Effector CD8-positive, alpha-beta T cell (primary cell): ENCODE data around the gene FITM1.

Experiments
- DNase-seq: peaks from one replicate; lab custom pipeline; 2025; lab: John Stamatoyannopoulos, UW

Gene FITM1

DNA sequence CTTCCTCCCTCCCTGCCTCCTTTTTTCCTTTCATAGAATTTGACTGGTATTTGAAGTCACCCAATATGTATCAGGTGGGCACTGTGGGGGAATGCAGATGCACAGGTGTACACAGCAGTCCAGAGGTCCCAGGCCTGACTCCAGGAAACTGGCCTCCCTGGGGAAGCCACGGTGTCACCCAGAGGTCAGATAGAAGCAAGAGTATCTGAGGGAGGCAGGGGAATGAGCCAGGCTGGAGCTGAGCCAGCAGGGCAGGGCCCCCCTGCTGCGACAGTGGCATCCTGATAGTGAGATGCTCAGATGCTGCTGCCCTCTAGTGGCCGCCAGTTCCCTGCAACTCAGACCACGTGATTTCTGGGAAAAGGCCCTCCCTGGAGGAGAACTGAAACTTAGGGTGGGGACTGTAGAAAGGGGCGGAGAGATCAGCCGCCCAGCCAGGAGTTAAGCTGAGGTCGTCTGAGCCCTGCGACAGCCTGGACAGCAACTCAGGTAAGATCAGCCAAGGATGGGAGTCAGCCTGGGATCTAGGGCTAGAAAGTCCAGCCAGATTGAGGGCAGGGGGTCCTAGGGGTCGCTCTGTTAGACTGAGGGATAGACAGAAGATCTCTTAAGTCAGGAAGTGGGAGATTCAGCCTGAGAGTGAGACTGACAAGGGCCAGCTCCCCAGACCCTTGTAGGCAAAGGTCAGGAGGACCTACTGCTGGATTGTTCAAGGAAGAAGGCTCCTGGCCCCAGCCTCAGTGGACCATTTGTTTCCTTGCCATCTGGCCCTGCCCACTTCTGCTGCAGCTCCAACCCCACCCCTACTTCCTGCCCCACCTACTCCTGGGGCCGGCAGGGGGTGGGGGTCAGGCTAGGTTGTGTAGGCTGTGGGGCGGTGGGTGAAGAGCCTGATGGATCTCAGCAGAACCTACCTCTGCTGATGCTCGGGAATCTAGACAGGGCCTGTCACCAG, 30.7 kb downstream of the FITM1 start, which contains the start of gene IRF9:
Gene IRF9, plus strand, starts transcription at position 416 of the 955 bp plus-strand sequence. CDS start 880 bp downstream, outside the sequence.
- DNase-seq: peak; percentile 97

DNA sequence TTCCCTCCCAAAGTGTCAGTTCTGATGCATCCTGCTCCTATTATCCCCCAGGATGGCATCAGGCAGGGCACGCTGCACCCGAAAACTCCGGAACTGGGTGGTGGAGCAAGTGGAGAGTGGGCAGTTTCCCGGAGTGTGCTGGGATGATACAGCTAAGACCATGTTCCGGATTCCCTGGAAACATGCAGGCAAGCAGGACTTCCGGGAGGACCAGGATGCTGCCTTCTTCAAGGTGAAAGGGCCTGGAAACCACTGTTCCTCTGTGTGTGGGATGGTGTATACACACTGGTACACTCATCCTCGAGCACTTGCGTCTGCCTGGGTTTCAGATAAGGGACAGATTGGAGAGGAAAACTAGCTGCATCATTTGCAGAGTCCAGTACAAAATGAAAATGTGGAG, 31.6 kb downstream of the FITM1 start:
- DNase-seq: no peak

DNA sequence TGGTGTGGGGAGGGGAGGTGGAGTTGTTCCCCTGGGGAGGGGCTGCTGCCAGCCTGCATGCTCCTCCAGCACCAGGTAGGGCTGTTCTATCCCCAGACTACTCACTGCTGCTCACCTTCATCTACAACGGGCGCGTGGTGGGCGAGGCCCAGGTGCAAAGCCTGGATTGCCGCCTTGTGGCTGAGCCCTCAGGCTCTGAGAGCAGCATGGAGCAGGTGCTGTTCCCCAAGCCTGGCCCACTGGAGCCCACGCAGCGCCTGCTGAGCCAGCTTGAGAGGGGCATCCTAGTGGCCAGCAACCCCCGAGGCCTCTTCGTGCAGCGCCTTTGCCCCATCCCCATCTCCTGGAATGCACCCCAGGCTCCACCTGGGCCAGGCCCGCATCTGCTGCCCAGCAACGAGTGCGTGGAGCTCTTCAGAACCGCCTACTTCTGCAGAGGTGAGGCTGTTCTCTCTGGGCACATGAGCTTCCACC, 34.1 kb downstream of the FITM1 start:
- no peak for DNase-seq

DNA sequence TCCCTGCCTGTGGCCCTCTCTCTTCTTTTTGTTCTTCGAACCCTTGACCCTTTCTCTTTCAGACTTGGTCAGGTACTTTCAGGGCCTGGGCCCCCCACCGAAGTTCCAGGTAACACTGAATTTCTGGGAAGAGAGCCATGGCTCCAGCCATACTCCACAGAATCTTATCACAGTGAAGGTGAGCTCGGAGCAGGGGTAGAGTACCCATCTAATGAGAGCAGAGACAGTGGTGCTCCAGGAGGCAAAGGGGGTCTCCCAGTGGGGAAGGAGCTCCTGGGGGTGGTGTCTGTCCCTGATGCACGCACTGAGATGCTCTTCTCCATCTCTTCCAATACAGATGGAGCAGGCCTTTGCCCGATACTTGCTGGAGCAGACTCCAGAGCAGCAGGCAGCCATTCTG, 35.3 kb downstream of the FITM1 start:
- no peak for DNase-seq

DNA sequence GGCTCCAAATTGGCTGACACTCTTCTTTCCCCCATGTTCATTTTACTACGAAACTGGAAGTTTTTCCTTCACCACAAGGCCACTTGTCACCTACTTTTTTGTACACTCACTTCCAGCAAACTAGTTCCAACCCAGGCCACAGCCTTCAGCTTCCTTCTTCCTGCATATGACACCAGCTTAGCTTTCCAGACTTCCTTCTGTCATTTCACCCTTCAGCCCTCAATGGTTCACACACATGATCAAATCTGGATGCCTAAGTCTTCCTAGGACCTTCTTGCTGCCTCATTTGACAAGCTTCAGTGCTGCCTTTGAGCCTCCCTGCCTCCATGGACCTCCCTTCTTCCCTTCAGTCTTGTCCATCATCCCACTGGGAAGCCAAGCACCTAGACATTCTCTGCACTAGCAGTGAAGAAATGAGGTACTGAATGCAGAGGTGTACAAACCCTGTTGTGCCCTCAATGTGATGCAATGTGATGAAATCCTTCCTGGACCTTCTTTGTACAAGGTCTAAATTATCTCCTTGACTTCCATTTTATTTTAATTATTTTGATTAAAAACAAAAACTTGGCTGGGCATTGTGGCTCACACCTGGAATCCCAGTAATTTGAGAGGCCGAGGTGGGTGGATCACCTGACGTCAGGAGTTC, 37.1 kb downstream of the FITM1 start:
- no peak for DNase-seq

DNA sequence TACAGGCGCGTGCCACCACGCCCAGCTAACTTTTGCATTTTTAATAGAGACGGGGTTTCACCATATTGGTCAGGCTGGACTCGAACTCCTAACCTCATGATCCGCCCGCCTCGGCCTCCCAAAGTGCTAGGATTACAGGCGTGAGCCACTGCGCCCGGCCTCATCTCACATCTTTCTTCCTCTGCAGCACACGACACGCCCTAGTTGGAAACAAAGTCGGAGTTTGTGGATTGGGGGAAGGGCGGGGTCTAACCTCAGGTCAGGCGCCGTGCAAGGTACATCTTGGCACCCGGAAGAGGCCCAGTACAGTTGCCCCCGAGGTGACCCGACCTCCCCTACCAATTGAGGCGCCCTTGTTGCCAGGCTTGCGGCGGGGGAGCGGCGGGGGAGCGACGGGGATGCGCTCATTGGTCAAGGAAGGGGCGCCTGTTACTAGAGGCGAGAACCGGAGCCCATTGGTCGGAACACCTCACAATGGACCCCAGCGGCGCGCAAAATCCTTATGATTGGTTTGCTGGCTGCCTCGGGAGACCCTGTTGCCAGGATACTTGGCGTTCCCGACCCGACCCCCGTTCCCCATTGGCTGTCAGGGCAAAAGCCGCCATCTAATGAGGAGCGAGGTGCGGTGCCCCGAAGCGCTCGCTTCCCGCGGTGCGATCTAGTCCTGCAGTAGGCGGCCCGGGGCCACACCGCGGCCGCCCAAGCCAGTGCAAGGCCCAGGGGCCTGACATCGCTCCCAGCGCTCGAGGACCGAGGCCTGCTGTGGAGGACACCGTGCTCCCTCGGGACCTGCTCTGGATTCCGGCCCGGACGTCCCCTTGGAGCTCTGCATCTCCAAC, 41.2 kb downstream of the FITM1 start, which contains the start of gene REC8:
Gene REC8, plus strand, starts transcription at position 659 of the 839 bp plus-strand sequence. CDS start 473 bp downstream, outside the sequence.
- peak; percentile 77 for DNase-seq

DNA sequence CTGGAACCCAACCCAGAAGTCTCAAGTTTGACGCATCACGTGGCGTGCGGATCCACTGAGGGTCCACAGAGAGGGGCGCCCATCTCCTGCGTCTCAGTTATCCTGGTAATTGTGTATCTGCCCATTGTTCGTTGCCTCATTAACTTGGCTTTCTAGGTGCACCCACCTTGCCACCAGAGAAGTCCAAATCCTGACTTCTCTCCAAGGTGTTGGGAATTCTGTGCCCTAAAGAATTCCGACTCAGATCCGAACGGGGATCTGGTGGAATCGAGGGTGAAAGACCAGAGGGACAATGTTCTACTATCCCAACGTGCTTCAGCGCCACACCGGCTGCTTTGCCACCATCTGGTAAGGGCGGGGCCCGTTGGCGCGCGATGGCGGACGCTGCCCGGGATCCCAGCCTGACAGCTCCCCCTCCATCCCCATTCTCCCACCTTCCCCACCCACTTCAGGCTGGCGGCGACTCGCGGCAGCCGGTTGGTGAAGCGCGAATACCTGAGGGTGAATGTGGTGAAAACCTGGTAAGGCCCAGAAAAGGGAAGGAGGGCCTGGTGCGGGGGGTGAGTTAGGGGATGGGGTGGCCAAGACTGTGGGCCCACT, 41.9 kb downstream of the FITM1 start:
- DNase-seq: no peak

DNA sequence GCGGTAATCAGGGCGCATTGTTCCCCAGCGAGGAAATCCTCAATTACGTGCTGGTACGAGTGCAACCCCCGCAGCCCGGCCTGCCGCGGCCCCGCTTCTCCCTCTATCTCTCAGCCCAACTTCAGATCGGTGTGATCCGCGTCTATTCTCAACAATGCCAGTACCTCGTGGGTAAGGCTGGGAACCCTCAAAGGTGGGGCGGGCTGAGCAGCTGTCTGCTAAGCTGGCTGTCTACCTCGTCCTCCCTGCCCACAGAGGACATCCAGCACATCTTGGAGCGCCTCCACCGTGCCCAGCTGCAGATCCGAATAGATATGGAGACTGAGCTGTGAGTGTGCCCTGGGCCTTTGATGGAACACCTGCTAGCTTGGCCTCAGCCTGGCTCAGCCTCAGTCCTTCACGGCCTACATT, 42.4 kb downstream of the FITM1 start:
- no peak for DNase-seq

DNA sequence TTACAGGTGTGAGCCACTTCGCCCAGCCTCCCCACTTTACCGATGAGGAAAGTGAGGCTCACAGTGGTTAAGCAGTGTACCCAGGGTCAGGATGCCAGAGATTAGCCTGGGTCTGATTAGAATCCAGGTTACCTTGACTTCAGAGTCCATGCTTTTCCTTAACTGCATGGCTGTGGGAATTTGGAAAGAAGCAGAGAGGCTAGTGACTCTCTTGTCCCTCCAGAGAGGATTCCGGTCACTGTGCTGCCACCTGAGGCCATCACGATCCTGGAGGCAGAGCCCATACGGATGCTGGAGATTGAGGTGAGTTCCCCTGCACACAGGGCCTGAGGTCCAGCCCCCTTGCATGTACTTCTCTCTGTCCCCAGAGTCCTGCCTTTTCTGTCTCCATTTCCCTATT, 46.1 kb downstream of the FITM1 start:
- no peak for DNase-seq

DNA sequence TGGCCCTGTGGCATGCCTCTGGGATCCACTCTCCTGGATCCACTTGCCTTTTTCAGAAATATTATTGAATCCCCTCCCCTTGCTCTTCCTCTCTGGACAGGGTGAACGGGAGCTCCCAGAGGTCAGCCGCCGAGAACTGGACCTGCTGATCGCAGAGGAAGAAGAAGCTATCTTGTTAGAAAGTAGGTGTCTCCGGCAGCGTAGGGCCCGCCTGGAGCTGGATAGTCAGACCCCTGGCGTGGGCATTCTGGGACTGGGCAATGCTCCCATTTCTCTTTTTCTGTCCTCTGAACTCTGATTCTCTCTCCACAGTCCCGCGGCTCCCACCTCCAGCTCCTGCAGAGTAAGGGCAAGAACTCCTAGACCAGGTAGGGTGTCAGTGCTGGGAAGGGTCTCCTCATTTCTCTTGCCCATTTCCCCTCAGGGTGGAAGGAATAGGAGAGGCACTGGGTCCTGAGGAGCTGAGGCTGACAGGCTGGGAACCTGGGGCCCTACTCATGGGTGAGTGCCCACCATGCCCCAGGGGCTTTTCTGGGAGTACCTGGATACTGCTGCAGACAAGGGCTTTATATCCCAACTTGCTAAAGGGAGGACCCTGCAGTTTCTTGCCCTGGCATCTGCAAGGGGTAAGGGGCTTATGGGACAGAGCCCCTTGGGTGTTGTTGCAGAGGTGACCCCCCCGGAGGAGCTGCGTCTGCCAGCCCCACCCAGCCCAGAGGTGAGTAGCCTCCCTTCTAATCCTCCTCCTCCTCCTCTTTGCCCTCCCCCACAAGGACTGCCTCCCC, 46.8 kb downstream of the FITM1 start:
- no peak for DNase-seq

DNA sequence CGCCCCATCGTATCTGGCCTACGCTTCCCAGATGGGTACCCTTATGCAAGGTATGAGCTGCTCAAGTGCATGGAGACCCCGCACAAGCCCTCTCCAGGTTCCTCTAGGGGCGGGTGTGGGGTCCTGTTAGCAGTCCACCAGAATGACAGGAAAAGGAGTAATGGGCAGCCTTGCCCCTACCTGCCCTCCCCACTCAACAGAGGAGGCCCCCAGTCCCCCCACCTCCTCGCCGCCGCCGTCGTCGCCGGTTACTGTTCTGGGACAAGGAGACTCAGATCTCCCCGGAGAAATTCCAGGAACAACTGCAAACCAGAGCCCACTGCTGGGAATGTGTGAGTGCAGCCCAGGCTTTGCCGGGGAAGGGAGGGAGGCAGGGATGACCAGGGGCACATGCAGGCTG, 47.4 kb downstream of the FITM1 start:
- no peak for DNase-seq

DNA sequence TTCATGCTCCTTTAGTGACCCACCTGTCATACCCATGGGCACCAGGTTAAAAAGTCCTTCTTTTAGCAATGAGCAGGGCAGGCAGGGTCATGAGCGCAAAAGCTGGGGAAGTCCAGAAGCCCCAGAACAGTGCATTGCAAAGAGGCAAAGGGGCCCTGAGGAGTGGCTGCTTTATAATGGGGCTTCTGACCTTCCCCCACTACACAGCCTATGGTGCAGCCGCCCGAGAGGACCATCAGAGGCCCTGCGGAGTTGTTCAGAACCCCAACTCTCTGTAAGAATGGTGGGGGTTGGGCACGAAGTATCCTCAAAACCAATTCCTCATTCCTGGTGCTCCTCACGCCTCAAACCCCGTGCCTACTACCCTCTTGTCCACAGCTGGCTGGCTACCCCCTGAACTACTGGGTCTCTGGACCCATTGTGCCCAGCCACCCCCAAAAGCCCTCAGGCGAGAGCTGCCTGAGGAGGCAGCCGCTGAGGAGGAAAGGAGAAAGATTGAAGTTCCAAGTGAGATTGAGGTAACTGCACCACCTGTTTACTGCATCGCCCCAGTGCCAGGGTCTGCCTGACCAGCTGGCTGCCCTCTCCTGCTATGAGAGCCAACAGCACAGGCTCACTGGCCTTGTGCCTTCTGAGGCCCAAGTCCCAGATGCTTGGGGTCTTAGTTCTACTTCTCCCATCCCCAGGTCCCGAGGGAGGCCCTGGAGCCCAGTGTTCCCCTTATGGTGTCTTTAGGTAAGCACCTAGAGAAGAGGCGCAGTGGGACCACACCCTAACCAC, 48.1 kb downstream of the FITM1 start:
- DNase-seq: no peak

DNA sequence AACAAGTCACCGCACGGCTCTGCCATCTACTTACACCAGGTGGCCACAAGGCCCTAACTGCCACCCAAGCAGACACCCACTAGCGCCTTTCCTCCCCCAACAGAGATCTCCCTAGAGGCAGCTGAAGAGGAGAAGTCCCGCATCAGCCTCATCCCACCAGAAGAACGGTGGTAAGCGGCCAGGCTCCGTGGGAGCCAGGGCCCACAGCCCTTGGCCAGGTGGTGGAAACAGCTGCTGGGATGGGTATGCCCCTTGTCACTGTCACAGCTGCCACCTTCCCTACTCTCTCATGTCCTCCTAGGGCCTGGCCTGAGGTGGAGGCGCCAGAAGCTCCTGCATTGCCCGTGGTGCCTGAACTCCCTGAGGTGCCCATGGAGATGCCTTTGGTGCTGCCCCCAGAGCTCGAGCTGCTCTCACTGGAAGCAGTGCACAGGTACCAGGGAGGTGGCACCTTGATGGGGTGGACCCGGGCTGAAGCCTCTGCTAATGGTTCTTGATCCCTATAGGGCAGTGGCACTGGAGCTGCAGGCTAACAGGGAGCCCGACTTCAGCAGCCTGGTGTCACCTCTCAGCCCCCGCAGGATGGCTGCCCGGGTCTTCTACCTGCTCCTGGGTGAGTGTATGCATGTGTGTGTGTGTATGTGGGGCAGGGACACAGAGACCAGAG, 49.0 kb downstream of the FITM1 start:
- no peak for DNase-seq

DNA sequence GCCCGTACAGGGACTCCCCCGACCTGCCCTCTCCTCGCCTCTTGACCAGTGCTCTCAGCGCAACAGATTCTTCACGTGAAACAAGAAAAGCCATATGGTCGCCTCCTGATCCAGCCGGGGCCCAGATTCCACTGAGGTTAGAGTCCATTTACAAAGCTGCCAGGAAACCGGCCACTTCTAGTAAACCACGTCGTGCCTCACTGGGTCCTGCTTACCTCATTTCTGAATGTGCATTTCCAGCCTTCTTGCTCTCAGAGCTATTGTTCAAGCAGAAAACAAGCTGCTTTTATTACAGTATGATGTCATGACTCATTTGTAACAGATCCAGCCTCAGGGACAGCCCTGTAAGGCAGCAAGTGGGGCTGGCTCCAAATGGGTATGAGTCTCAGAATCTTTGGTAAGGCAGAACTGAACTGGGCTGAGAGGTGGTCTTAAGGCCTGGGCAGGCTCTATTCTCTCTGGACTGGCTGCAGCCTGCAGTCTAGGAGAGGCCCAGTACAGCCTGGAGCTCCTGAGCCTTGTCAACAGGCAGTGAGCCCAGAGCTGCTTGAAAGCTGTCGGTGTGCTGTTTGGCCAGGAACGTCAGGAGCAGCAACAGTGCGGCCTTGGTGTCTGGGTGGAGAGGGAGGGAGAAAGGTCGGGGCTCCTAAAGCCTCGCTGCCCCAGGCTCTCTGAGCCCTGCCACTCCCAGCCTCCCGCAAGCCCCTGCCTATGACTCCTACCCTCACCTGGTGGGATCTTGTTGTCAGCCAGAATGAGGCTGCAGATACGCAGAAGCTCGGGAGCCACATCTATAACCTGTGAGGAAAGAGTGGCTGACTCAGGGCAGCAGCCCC, 49.7 kb downstream of the FITM1 start:
- DNase-seq: no peak

DNA sequence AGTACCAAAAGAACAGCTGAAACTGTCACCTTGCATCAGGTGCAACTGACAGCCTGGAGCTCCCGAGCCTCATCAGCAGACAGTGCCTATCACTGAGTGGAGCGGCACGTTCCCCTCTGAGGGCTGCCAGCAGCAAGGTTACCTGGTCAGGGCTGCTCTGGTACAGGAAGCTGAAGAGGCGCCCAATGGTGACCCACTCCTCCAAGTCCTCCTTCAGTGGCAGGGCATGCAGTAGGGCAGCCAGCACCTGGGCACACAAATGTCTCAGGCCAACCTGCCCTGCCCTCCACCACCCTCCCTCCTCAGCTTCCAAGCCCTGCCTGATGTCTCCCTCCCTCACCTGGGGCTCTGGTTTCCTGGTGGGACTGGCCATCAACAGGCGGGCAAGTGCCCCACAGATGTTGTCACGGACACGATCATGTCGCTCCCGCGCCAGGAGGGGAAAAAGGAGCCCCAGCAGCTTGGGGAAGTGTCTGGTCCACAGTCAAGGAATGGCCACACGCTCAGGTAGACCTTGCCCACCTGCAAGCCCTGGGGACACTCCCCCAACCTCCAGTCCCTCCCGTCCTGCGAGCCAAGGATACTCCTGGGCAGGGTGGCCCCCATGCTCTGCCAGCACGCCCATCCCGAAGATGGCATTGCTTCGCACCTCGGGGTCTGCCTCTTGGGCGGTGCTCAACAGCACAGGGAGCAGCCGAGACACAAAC, 51.1 kb downstream of the FITM1 start:
- DNase-seq: no peak
